Epithelial cell of proximal tubule (primary cell): ENCODE data around the gene RGL3. TPM values are rescaled to one million over a fixed set of nuclear protein-coding genes. Genes with fewer than 3 reads are reported as not detected.

Experiments used
- DNase-seq: peaks from one replicate; pipeline ENCODE4 v3.0.0-alpha.2; 2011; ENCODE audit warnings: low read depth
- H3K4me3 ChIP-seq: 2 replicates; pipeline ENCODE4 v1.5.1; 2011; ENCODE audit warnings: low read depth, mild to moderate bottlenecking, low read length
- CTCF ChIP-seq: conservative IDR thresholded peaks from 2 replicates; pipeline ENCODE4 v1.5.1; 2012; ENCODE audit warnings: low read depth, mild to moderate bottlenecking, low read length
- total RNA-seq: library from RNA; depleted of rRNA; stranded (reverse); fragments of >200 nt; gene quantifications from 2 replicates; pipeline ENCODE4 v1.2.3, GENCODE V29; 2015

The RGL3 gene
- total RNA-seq, 1 donor from 2014 or later, result 19.0 TPM

- TF ChIP-seq CTCF, result no peak
- no peak overlapping the region for H3K4me3 ChIP-seq
- peak; percentile 68 for DNase-seq
Measured at GRCh38 chr19:11377237-11377636, 41.9 kb downstream of the RGL3 start.

- DNase-seq, result no peak
- peak overlapping the region; percentile 82 for H3K4me3 ChIP-seq
- no peak for TF ChIP-seq CTCF
Measured at GRCh38 chr19:11375143-11375948, 43.8 kb downstream of the RGL3 start.

- DNase-seq, result peak; percentile 94
- no peak for TF ChIP-seq CTCF
- H3K4me3 ChIP-seq, result peak within 1 kb of the TSS; percentile 82
Measured at GRCh38 chr19:11374433-11375142, 44.5 kb downstream of the RGL3 start, which contains the start of gene SWSAP1. TSS of gene SWSAP1 (plus strand) at chr19:11374666. CDS start at chr19:11374681, 15 bp downstream.

GRCh38 chr19:11373885-11374432, 45.2 kb downstream of the RGL3 start:
- DNase-seq, result no peak
- H3K4me3 ChIP-seq, result peak overlapping the region; percentile 82
- TF ChIP-seq CTCF, result no peak

- TF ChIP-seq CTCF, result no peak
- no peak overlapping the region for H3K4me3 ChIP-seq
- no peak for DNase-seq
Measured at GRCh38 chr19:11373166-11373884, 45.8 kb downstream of the RGL3 start.

- no peak for TF ChIP-seq CTCF
- no peak for DNase-seq
- H3K4me3 ChIP-seq, result no peak overlapping the region
Measured at GRCh38 chr19:11370744-11371143, 48.4 kb downstream of the RGL3 start.
